Left ventricle myocardium inferior (tissue), 1 donor: Measurements from ENCODE around the gene TRPV3. TPM values are rescaled to one million over a fixed set of nuclear protein-coding genes. Genes with fewer than 3 reads are reported as not detected.

ENCODE experiments used
- DNase-seq: peaks from one replicate; pipeline ENCODE4 v3.0.0-alpha.2; 2020
- H3K27ac ChIP-seq: fragments of 200-600 bp; replicated peaks from 2 replicates; pipeline ENCODE4 v1.8.0; 2021
- H3K27me3 ChIP-seq: fragments of 200-600 bp; 2 replicates; pipeline ENCODE4 v1.8.0; 2021; ENCODE audit warnings: low read depth
- H3K36me3 ChIP-seq: fragments of 200-600 bp; 2 replicates; pipeline ENCODE4 v1.8.0; 2021
- H3K4me1 ChIP-seq: fragments of 200-600 bp; 2 replicates; pipeline ENCODE4 v1.8.0; 2021
- H3K4me3 ChIP-seq: fragments of 200-600 bp; 2 replicates; pipeline ENCODE4 v1.8.0; 2021; ENCODE audit warnings: mild to moderate bottlenecking, moderate library complexity
- H3K9me3 ChIP-seq: fragments of 200-600 bp; replicated peaks from 2 replicates; pipeline ENCODE4 v1.8.0; 2021
- intact Hi-C: fragments of 100-400 bp; cut with micrococcal nuclease; formaldehyde crosslinking; loops from one replicate; pipeline ENCODE4 v1.11.0; 2022
- total RNA-seq: library from RNA; stranded (reverse); fragmentation: NEBNext Ultra II Directional; extraction: Animal tissue kit (Norgen Biotek cat#: 25700); gene quantifications from one replicate; pipeline ENCODE4 v1.2.1, GENCODE V29; 2021
- TF ChIP-seq, protein P1 (sequence below): fragments of 200-600 bp; IDR thresholded peaks from 2 replicates; pipeline ENCODE4 v1.8.0; 2021; ENCODE audit warnings: antibody characterized with exemption, mild to moderate bottlenecking, borderline replicate concordance
- donor health status: DM: no; HTN: yes; CAD: no; lungs with severe emphysema.

Gene TRPV3
- total RNA-seq, 1 donor from 2014 or later: 1.0 TPM

DNA sequence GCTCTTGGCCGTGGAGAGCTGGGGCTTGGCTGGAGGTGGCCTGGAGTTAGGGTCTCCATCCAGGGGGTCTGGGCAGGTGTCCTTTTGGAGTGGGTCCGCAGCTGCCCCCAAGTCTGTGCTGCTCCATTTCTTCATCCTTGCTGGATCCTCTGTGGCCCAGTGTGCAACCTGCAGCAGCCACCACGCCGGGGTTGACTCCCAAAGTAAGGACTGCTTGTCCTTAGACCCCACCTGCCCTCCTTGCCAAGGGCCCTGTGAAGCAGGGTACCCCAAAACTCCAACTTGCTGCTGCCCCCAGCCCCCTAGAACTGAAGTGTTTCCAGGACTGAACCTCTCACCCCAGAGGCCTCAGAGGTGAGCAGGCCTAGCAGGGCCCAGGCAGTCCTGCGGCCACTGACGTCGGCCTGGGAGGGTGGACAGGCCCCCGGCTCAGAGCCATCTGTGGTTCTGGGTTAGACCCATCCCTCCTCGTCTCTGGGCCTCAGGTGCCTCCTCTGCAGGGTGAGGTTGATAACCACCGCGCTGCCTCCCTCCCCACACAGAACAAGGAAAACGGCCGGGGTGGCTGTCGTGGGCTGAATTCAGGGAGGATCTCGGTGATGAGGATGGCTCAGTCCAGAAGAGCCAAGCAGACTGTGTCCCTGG lies 34.7 kb upstream of the TRPV3 start:
- no peak overlapping the region for H3K27ac ChIP-seq
- intact Hi-C loops: no loop called here
- H3K4me1 ChIP-seq: peaks cover 19% of the 10 kb centered on the region
- TF ChIP-seq, protein P1, sequence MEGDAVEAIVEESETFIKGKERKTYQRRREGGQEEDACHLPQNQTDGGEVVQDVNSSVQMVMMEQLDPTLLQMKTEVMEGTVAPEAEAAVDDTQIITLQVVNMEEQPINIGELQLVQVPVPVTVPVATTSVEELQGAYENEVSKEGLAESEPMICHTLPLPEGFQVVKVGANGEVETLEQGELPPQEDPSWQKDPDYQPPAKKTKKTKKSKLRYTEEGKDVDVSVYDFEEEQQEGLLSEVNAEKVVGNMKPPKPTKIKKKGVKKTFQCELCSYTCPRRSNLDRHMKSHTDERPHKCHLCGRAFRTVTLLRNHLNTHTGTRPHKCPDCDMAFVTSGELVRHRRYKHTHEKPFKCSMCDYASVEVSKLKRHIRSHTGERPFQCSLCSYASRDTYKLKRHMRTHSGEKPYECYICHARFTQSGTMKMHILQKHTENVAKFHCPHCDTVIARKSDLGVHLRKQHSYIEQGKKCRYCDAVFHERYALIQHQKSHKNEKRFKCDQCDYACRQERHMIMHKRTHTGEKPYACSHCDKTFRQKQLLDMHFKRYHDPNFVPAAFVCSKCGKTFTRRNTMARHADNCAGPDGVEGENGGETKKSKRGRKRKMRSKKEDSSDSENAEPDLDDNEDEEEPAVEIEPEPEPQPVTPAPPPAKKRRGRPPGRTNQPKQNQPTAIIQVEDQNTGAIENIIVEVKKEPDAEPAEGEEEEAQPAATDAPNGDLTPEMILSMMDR: no peak
- H3K36me3 ChIP-seq: peaks cover 52% of the 10 kb centered on the region
- DNase-seq: no peak
- no peaks in the 10 kb centered on the region for H3K9me3 ChIP-seq
- no peak overlapping the region for H3K4me3 ChIP-seq
- no peaks in the 10 kb centered on the region for H3K27me3 ChIP-seq

DNA sequence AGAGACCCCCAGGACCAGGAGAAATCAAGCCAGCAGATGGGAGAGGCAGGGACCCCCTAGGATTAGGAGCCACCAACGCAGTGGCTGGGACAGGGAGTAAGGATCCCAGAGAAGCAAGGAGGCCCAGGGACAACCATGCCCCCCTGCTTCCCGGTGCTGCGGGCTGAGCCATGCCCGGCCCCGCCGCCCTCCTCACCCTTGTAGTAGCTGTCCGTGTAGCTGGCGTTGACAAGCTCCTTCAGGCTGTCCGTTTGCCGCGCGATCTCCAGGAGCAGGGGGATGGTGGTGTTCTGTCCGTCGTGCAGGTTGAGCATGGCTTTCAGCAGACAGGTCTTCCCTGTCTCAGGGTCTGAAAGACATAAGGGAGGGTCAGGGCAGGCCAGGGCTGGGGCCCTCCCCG lies 33.2 kb upstream of the TRPV3 start:
- no peaks in the 10 kb centered on the region for H3K9me3 ChIP-seq
- no peak overlapping the region for H3K27ac ChIP-seq
- no peak overlapping the region for H3K4me3 ChIP-seq
- TF ChIP-seq, protein P1: no peak
- H3K27me3 ChIP-seq: no peaks in the 10 kb centered on the region
- intact Hi-C loops: no loop called here
- peaks cover 19% of the 10 kb centered on the region for H3K4me1 ChIP-seq
- H3K36me3 ChIP-seq: peaks cover 67% of the 10 kb centered on the region
- no peak for DNase-seq

DNA sequence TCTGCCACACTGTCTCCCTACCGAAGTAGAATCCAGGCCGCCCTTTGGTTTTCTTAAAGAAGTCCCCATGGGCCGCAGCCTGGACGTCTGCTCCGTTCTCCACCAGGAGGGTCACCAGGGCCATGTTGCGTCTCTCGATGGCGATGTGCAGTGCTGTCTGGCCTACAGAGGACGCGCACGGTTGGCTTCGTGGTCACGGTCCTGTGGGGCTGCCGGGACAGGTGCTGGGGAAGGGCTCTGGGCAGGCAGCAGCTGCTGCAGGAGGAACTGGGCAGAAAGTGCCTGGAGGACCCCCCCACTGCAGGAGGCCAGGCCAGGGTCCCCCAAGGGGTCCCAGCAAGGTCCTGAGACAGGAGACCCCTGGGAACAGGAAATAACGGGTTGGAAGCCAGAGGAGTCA lies 32.6 kb upstream of the TRPV3 start:
- Histone ChIP-seq H3K4me3 (no peak overlapping the region), H3K9me3 (no peaks in the 10 kb centered on the region), H3K27ac (no peak overlapping the region), H3K27me3 (no peaks in the 10 kb centered on the region), H3K36me3 (peaks cover 73% of the 10 kb centered on the region), H3K4me1 (peaks cover 18% of the 10 kb centered on the region)
- no peak for DNase-seq
- intact Hi-C loops: no loop called here
- TF ChIP-seq, protein P1: no peak

DNA sequence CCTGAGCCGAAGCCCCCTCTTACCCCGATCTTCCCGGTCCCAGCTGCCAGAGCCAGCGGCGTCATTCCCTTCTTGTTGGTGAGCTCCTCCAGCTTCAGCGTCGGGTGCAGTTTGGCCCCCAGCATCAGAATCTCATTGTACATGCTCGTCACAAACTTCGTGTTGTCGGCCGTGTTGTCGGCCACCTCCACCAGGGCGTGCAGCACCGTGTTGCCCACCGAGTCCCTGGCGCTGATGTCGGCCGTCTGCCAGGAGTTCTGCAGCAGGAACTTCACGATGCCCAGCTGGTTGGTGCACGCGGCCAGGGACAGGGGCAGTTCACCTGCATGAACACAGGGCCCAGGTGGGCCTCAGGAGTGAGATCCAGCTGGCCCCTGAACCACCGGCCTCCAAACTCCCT lies 32.2 kb upstream of the TRPV3 start:
- Histone ChIP-seq H3K4me1 (peaks cover 13% of the 10 kb centered on the region), H3K27me3 (no peaks in the 10 kb centered on the region), H3K4me3 (no peak overlapping the region), H3K9me3 (no peaks in the 10 kb centered on the region), H3K36me3 (peaks cover 77% of the 10 kb centered on the region), H3K27ac (no peak overlapping the region)
- no peak for DNase-seq
- TF ChIP-seq, protein P1: no peak
- intact Hi-C loops: no loop called here

DNA sequence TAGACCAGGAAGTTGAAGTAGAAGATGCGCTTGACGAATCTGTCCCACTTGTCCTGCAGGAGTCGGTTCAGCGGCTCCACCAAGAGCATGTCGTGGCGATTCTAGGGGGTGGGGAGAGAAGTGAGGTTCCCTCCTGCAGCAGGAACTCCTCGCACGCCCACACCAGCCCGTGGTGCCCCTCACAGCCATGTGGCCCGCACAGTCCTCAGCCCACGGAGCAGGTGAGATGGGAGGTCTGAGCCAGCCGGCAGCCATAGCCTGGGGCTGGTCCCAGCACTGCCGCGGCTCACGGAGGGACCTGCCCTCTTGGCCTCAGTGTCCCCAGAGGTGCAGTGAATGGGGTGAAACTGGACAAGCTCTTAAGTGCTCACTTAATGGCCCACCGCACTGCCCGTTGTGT lies 28.2 kb upstream of the TRPV3 start:
- Histone ChIP-seq H3K4me3 (no peak overlapping the region), H3K4me1 (no peaks in the 10 kb centered on the region), H3K36me3 (peaks cover 76% of the 10 kb centered on the region), H3K27me3 (no peaks in the 10 kb centered on the region), H3K27ac (no peak overlapping the region), H3K9me3 (no peaks in the 10 kb centered on the region)
- no peak for DNase-seq
- TF ChIP-seq, protein P1: no peak
- intact Hi-C loops: no loop called here

DNA sequence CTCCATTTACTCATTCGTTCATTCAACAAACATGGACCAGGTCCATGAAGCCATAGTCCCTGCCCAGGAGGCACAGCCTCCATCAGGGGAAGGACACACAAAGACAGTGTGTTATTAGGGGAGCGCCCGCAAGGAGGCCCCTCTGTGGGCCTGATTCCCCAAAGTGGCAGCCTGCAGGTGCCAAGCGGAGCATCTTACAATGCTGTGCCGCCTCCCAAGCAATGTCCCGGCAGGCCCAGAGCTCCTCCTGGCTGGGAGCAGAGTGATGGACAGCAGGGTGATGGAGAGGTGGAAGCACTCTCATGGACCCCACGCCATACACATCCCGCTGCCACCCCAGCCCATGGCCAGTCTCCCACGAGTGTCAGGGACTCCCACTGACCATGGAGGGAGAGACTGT lies 25.8 kb upstream of the TRPV3 start:
- no peak for DNase-seq
- TF ChIP-seq, protein P1: no peak
- Histone ChIP-seq H3K27me3 (no peaks in the 10 kb centered on the region), H3K9me3 (no peaks in the 10 kb centered on the region), H3K27ac (no peak overlapping the region), H3K36me3 (peaks cover 68% of the 10 kb centered on the region), H3K4me3 (no peak overlapping the region), H3K4me1 (no peaks in the 10 kb centered on the region)
- intact Hi-C loops: no loop called here
